Neural cell (in vitro differentiated cells): ENCODE measurements around the gene ING4.

Experiments
- EP300 ChIP-seq: fragments of 450-650 bp; conservative IDR thresholded peaks from 2 replicates; pipeline ENCODE4 v1.6.1; 2014; ENCODE audit warnings: antibody characterized with exemption, mild to moderate bottlenecking, moderate library complexity; ENCODE audit not compliant: poor library complexity, severe bottlenecking
- EZH2 ChIP-seq: fragments of 200-600, 300-800 bp; shearing (Covaris generic), sonication (generic); IDR thresholded peaks from 2 replicates; pipeline ENCODE4 v1.6.1; 2014; ENCODE audit warnings: antibody characterized with exemption, low read length, borderline replicate concordance, mild to moderate bottlenecking; ENCODE audit not compliant: insufficient read depth, poor library complexity, severe bottlenecking
- POLR2AphosphoS5 ChIP-seq: IDR thresholded peaks from 2 replicates; pipeline ENCODE4 v1.6.1; 2012
- TAF1 ChIP-seq: IDR thresholded peaks from 2 replicates; pipeline ENCODE4 v1.6.1; 2012; ENCODE audit warnings: low read depth
- TF ChIP-seq, protein P1 (sequence below): fragments of 450-650 bp; IDR thresholded peaks from 2 replicates; pipeline ENCODE4 v1.5.1; 2014; ENCODE audit warnings: antibody characterized with exemption, mild to moderate bottlenecking, moderate library complexity; ENCODE audit not compliant: poor library complexity, severe bottlenecking

DNA sequence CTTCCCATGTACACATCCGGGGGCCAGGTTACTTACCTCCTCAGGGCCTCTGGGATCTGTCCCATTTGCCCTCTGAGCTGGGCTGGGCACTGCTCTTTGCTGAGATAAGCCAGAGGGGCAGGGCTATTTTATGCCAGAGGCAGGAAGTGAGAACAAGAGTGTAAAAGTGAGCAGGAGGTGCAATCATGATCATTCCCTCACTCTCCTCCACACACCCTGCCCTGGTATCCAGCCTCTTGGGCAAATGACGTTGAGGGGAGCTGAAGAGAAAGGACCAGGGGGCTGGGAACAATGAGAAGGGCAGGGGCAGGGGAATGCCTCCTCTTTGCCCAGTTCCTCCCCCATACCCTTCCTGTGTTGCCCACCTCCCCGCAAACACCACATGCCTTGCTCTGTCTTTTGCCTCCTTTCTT, 31.4 kb downstream of the ING4 start:
- TF ChIP-seq EZH2, result no peak
- TF ChIP-seq, protein P1, sequence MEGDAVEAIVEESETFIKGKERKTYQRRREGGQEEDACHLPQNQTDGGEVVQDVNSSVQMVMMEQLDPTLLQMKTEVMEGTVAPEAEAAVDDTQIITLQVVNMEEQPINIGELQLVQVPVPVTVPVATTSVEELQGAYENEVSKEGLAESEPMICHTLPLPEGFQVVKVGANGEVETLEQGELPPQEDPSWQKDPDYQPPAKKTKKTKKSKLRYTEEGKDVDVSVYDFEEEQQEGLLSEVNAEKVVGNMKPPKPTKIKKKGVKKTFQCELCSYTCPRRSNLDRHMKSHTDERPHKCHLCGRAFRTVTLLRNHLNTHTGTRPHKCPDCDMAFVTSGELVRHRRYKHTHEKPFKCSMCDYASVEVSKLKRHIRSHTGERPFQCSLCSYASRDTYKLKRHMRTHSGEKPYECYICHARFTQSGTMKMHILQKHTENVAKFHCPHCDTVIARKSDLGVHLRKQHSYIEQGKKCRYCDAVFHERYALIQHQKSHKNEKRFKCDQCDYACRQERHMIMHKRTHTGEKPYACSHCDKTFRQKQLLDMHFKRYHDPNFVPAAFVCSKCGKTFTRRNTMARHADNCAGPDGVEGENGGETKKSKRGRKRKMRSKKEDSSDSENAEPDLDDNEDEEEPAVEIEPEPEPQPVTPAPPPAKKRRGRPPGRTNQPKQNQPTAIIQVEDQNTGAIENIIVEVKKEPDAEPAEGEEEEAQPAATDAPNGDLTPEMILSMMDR, result no peak
- TF ChIP-seq TAF1, result no peak
- no peak for TF ChIP-seq EP300
- no peak for TF ChIP-seq POLR2AphosphoS5
